Measurements from ENCODE around the gene SEC24D. TPM values are rescaled to one million over a fixed set of nuclear protein-coding genes. Genes with fewer than 3 reads are reported as not detected.
A peak's percentile ranks its signal among the peaks of the same experiment; 100 is the strongest.

Gene SEC24D
- total RNA-seq, 1 donor = 134 TPM

DNA sequence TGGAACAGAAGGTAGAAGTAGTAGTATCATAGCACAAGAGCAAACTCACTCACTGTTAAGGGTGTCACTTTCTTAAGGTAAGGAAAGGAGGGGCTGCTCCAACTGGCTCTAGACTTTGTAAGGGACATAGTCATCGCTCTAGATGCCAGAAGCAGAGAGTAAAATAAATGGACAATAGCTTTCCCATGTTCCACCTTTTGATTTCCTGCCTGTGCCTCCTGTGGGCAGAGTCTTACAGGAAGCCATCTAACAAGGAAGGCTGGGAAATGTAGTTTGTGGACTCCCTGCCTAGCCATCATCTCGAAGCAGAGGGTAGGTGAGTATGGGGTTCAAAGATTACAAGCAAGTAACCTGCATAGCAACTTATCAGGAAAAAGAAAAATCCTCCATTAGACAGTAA, 152.4 kb downstream of the SEC24D start:
- DNase-seq (ENCODE audit: low read depth) = no peak
- no peak overlapping the region for H3K4me3 ChIP-seq (ENCODE audit: low read depth, low read length)
- TF ChIP-seq, protein P1, sequence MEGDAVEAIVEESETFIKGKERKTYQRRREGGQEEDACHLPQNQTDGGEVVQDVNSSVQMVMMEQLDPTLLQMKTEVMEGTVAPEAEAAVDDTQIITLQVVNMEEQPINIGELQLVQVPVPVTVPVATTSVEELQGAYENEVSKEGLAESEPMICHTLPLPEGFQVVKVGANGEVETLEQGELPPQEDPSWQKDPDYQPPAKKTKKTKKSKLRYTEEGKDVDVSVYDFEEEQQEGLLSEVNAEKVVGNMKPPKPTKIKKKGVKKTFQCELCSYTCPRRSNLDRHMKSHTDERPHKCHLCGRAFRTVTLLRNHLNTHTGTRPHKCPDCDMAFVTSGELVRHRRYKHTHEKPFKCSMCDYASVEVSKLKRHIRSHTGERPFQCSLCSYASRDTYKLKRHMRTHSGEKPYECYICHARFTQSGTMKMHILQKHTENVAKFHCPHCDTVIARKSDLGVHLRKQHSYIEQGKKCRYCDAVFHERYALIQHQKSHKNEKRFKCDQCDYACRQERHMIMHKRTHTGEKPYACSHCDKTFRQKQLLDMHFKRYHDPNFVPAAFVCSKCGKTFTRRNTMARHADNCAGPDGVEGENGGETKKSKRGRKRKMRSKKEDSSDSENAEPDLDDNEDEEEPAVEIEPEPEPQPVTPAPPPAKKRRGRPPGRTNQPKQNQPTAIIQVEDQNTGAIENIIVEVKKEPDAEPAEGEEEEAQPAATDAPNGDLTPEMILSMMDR (IDR thresholded peaks at IDR 0.05; ENCODE audit: insufficient read depth, low read depth, low read length) = no peak

DNA sequence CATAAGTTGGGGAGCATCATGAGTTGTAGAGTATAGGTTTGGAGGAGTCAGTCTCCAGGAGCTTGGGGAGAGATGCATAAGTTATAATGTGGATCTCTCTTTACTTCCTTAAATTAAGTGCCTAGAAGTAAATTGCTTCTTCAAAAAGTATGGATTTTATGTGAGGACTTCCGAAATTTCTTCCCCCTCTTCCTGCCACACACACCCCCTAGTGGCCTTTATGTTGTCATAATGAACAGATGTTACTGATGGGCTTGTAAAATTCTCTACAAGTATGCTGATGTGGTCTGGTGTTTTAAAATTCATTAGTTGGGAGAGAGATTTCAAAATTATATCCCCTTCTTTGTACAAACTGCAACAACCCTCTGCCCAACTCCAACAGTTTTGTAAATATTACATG, 153.0 kb downstream of the SEC24D start:
- no peak overlapping the region for H3K4me3 ChIP-seq (ENCODE audit: low read depth, low read length)
- peak; percentile 45 for DNase-seq (ENCODE audit: low read depth)
- TF ChIP-seq, protein P1 (IDR thresholded peaks at IDR 0.05; ENCODE audit: insufficient read depth, low read depth, low read length) = peak; percentile 46

DNA sequence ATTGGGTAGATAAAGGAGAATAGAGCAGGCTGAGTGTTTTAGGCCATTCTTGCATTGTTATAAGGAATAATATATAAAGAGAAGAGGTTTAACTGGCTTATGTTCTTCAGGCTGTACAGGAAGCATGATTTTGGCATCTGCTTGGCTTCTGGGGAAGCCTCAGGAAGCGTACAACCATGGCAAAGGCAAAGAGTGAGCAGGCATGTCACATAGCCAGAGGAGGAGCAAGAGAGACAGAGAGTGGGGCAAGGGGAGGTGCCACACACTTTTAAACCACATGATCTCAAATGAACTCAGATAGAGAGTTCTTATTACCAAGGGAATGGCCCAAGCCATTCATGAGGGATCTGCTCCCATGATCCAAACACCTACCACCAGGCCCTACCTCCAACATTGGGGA, 155.1 kb downstream of the SEC24D start:
- TF ChIP-seq, protein P1 (IDR thresholded peaks at IDR 0.05; ENCODE audit: insufficient read depth, low read depth, low read length) = no peak

DNA sequence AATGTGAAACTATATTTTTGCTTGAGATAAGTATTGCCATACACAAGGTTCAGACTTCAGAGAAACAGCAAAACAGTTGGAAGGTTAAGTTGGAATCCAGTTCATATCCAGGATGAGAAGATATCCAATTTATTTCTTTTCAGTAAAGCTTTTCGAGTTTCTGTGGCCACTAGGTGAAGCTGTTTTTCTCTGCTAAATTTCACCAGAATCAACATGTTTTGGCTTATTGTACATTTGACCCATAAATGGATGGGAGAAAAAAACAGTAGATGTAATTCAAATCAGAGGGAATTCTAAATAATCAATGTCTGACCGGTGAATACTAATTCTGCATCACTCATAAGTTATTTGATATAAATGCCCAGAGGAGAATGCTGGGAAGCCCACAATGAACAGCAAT, 159.8 kb downstream of the SEC24D start:
- DNase-seq (ENCODE audit: low read depth) = no peak
- TF ChIP-seq, protein P1 (IDR thresholded peaks at IDR 0.05; ENCODE audit: insufficient read depth, low read depth, low read length) = peak; percentile 11
- no peak overlapping the region for H3K4me3 ChIP-seq (ENCODE audit: low read depth, low read length)

More for the DNA sequence above, 155.1 kb downstream of the SEC24D start:
- H3K4me3 ChIP-seq (ENCODE audit: low read depth, low read length) = no peak overlapping the region
- no peak for DNase-seq (ENCODE audit: low read depth)

Other genes with a start within 250 kb of the SEC24D start
- 19.0 and 23.5 TPM in 2 replicates for gene METTL14, start 150.7 kb downstream of the SEC24D start, total RNA-seq
- 139 and 194 TPM in 2 replicates for gene SYNPO2, start 52.7 kb upstream of the SEC24D start, total RNA-seq

All from fibroblast of villous mesenchyme (primary cell).